Activated CD8-positive, alpha-beta T cell treated with anti-CD3 and anti-CD28 coated beads for 36 hours (primary cell): ENCODE results near the gene SSTR3. TPM values are rescaled to one million over a fixed set of nuclear protein-coding genes. Genes with fewer than 3 reads are reported as not detected.

Experiments used
- ATAC-seq: fragments of 200-7000 bp; cut with Tn5 transposase; one replicate; pipeline ENCODE4 v1.10.0; 2021; ENCODE audit warnings: mild to moderate bottlenecking, moderate library complexity
- CTCF ChIA-PET: fragments of 350-600 bp; sonication (Branson Sonifier 250); formaldehyde crosslinking; loops from one replicate; lab custom pipeline; 2021; ENCODE audit warnings: antibody characterized with exemption; lab: Charles Lee
- POLR2A ChIA-PET: fragments of 350-600 bp; sonication (Branson Sonifier 250); formaldehyde crosslinking; loops from one replicate; lab custom pipeline; 2021; ENCODE audit warnings: antibody characterized with exemption; lab: Charles Lee
- DNase-seq: peaks from one replicate; pipeline ENCODE4 v3.0.0-alpha.2; 2020
- H3K27ac Mint-ChIP-seq: one replicate; pipeline ENCODE4 v1.8.0; 2021; ENCODE audit warnings: mild to moderate bottlenecking, mixed read lengths
- H3K27me3 Mint-ChIP-seq: one replicate; pipeline ENCODE4 v1.8.0; 2021; ENCODE audit warnings: mixed read lengths
- H3K36me3 Mint-ChIP-seq: one replicate; pipeline ENCODE4 v1.8.0; 2021; ENCODE audit warnings: low read depth, mixed read lengths
- H3K4me1 Mint-ChIP-seq: one replicate; pipeline ENCODE4 v1.8.0; 2021; ENCODE audit warnings: low read depth, mixed read lengths
- H3K4me3 Mint-ChIP-seq: one replicate; pipeline ENCODE4 v1.8.0; 2021; ENCODE audit warnings: mild to moderate bottlenecking, moderate library complexity, mixed read lengths
- H3K9me3 Mint-ChIP-seq: one replicate; pipeline ENCODE4 v1.8.0; 2021; ENCODE audit warnings: mixed read lengths
- CTCF ChIP-seq: fragments of 200-600 bp; IDR thresholded peaks from one replicate; pipeline ENCODE4 v1.8.0; 2022; ENCODE audit warnings: antibody characterized with exemption, mild to moderate bottlenecking
- intact Hi-C: fragments of 100-400 bp; cut with micrococcal nuclease; formaldehyde crosslinking; loops from one replicate; pipeline ENCODE4 v1.10.0; 2022
- total RNA-seq, 2 experiments: library from RNA; stranded (reverse); gene quantifications; one replicate each; pipeline ENCODE4 v1.2.3, GENCODE V29; 2021

SSTR3 gene
- total RNA-seq, 2 experiments from 2014 or later, result 7.9 to 8.5 TPM

GRCh38 chr22:37228106-37229011, 16.1 kb upstream of the SSTR3 start:
- peak overlapping the region; percentile 76 for H3K4me3 Mint-ChIP-seq
- intact Hi-C loops, result no loop called here
- H3K36me3 Mint-ChIP-seq, result peaks cover 90% of the 10 kb centered on the region
- ChIA-PET CTCF (interaction anchor here (1.2 to 5.0 kb wide), 7 partner anchors 10 to 32 kb away, joined by 3 to 40 read pairs (median 11); partner anchors contain the start of gene RAC2), POLR2A (interaction anchor here (0.8 to 7.6 kb wide), 12 partner anchors 9 to 141 kb away, joined by 3 to 209 read pairs (median 6); partner anchors contain the start of genes CYTH4, IL2RB and RAC2)
- peak overlapping the region; percentile 98 for H3K27ac Mint-ChIP-seq
- H3K4me1 Mint-ChIP-seq, result peaks cover 85% of the 10 kb centered on the region
- peaks cover 10% of the 10 kb centered on the region for H3K9me3 Mint-ChIP-seq
- peak; percentile 5 for ATAC-seq
- no peak for TF ChIP-seq CTCF
- no peaks in the 10 kb centered on the region for H3K27me3 Mint-ChIP-seq
- peak; percentile 79 for DNase-seq

GRCh38 chr22:37226514-37226913, 14.2 kb upstream of the SSTR3 start:
- Mint-ChIP-seq H3K27ac (peak overlapping the region; percentile 94), H3K9me3 (peaks cover 14% of the 10 kb centered on the region), H3K4me3 (no peak overlapping the region), H3K36me3 (peaks cover 90% of the 10 kb centered on the region), H3K4me1 (peaks cover 85% of the 10 kb centered on the region), H3K27me3 (no peaks in the 10 kb centered on the region)
- peak; percentile 51 for DNase-seq
- TF ChIP-seq CTCF, result no peak
- intact Hi-C loops, result no loop called here
- CTCF ChIA-PET, result interaction anchor here (0.6 to 3.3 kb wide), 4 partner anchors 10 to 34 kb away, joined by 3 to 25 read pairs (median 9); no protein-coding TSS in a partner anchor
- ATAC-seq, result no peak
- POLR2A ChIA-PET, result interaction anchor here (0.7 to 5.3 kb wide), 4 partner anchors 9 to 18 kb away, joined by 3 to 61 read pairs (median 4); partner anchors contain the start of gene RAC2

GRCh38 chr22:37226087-37226486, 13.8 kb upstream of the SSTR3 start:
- no peak for TF ChIP-seq CTCF
- intact Hi-C loops, result no loop called here
- no peak overlapping the region for H3K4me3 Mint-ChIP-seq

GRCh38 chr22:37225481-37225880, 13.2 kb upstream of the SSTR3 start:
- CTCF ChIA-PET, result interaction anchor here (1.2 to 3.3 kb wide), 5 partner anchors 9 to 35 kb away, joined by 5 to 25 read pairs (median 9); no protein-coding TSS in a partner anchor
- intact Hi-C loops, result no loop called here
- peak overlapping the region; percentile 94 for H3K27ac Mint-ChIP-seq
- POLR2A ChIA-PET, result interaction anchor here (1.2 to 5.3 kb wide), 3 partner anchors 8 to 18 kb away, joined by 3 to 61 read pairs (median 7); partner anchors contain the start of gene RAC2
- TF ChIP-seq CTCF, result no peak
- no peak overlapping the region for H3K4me3 Mint-ChIP-seq
- no peaks in the 10 kb centered on the region for H3K27me3 Mint-ChIP-seq
- ATAC-seq, result no peak
- peaks cover 90% of the 10 kb centered on the region for H3K36me3 Mint-ChIP-seq
- H3K4me1 Mint-ChIP-seq, result peaks cover 85% of the 10 kb centered on the region
- DNase-seq, result peak; percentile 55
- H3K9me3 Mint-ChIP-seq, result peaks cover 22% of the 10 kb centered on the region

More at GRCh38 chr22:37226087-37226486, 13.8 kb upstream of the SSTR3 start:
- peak overlapping the region; percentile 94 for H3K27ac Mint-ChIP-seq
- peaks cover 18% of the 10 kb centered on the region for H3K9me3 Mint-ChIP-seq
- H3K27me3 Mint-ChIP-seq, result no peaks in the 10 kb centered on the region
- CTCF ChIA-PET, result interaction anchor here (0.6 to 3.3 kb wide), 6 partner anchors 9 to 35 kb away, joined by 3 to 25 read pairs (median 7); no protein-coding TSS in a partner anchor
- H3K36me3 Mint-ChIP-seq, result peaks cover 90% of the 10 kb centered on the region
- no peak for ATAC-seq
- H3K4me1 Mint-ChIP-seq, result peaks cover 85% of the 10 kb centered on the region
- POLR2A ChIA-PET, result interaction anchor here (0.7 to 5.3 kb wide), 5 partner anchors 9 to 17 kb away, joined by 3 to 61 read pairs (median 3); partner anchors contain the start of gene RAC2
- DNase-seq, result no peak
